GM21717 (cell line): ENCODE measurements around the gene CARHSP1.
A peak's percentile ranks its signal among the peaks of the same experiment; 100 is the strongest.
"Not testable (repeated sequence)": the region's sequence is repeated elsewhere in the genome, so short reads cannot be mapped to it uniquely, and the experiment has no call there.

Experiments used
- ATAC-seq: cut with Tn5 transposase; IDR thresholded peaks from one replicate; pipeline ENCODE4 v1.9.1; 2021; ENCODE audit warnings: mild to moderate bottlenecking, moderate library complexity; ENCODE audit not compliant: unreplicated experiment

Gene CARHSP1

GRCh38 chr16:8868416-8869211 is at the start of gene CARHSP1:
Gene CARHSP1, minus strand, starts transcription at chr16:8869006. Its CDS starts 9,678 bp downstream, at chr16:8859328.
- ATAC-seq = peak; percentile 65

GRCh38 chr16:8917336-8917735 is 48.5 kb upstream of the CARHSP1 start:
- ATAC-seq = not testable (repeated sequence)

- ATAC-seq = no peak
These were observed 47.9 kb upstream of the CARHSP1 start for GRCh38 chr16:8916541-8917225.

GRCh38 chr16:8915722-8916301 is 47.0 kb upstream of the CARHSP1 start:
- no peak for ATAC-seq

DNA sequence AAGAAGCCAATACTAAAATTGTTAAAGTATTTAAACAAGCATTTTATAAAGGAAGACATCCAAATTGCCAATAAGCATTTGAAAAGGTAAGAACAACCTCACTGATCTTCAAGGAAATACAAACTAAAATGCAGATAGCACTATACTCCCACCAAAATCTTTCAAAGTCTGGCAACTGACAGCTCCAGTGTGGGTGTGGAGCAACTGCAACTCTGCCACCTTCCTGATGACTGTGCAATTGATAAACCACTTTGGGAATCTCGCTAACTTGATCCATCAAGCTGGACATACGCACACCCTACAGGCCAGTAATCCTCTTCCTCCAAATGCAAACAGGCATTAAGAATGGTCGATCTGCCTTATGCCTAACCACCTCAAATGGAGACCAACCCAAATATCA is 45.3 kb upstream of the CARHSP1 start:
- no peak for ATAC-seq

DNA sequence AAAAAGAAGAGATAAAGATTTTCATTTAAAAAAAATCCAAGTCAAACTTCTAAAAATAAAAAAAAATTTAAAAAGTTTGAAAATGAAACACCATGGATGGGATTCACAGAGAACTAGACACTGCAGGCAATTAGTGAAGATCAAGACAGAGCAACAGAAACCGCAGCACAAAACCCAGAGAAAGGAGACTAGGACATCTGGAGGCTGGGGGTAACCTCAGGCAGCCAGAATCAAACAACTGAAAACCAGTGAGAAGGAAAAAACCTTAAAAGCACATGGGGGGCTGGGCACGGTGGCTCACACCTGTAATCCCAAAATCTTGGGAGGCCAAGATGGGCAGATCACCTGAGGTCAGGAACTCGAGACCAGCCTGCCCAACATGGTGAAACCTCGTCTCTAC is 44.0 kb upstream of the CARHSP1 start:
- ATAC-seq = no peak

GRCh38 chr16:8910811-8911210 is 42.0 kb upstream of the CARHSP1 start:
- ATAC-seq = no peak

DNA sequence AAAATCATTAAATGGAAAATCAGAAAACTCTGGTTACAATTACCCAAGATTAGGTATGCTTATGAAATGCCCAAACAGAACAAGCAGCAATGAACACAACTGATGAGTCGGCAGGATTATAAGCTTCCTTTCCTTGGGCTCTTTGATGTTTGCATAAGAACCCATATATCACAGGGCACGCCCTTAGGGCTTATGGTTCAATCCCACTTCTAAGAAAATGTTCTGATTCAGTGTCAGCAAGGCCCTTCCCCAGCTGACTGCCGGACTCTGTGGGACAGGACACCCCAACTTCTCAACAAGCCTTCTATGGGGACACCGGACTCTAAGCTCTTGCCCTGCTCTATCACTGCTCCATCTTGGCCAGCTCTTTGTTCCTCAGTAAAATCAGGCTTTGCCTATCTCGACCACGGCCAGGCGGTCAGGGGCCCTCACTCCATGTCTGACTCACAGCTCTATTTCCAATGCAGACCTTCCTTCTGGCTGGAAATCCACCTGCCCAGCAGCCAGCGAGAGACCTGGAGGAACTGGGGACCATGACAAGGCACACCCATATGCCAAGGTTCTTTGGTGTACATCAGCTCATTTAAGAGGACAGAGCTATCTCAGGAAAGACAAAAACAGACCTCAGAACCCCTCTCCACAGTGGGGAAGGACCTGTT is 40.1 kb upstream of the CARHSP1 start:
- ATAC-seq = no peak

DNA sequence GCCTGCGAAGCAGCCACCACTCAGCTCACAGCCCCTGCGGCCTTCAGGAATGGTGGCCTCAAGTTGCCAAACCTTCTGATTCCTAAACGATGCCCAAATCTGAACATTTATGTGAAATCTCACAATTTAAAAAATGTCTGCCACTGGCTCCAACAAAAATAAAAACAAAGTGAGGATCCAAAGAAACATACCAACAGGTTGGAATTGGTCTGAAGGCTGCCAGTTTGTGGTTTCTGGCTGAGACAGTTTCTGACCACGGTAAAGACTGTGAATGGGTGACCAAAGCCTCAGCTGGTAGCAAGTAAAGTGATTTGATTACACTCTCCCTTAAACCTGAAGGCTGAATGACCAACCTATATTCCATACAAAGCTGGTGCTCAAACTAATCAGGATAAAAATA is 38.3 kb upstream of the CARHSP1 start:
- ATAC-seq = no peak

DNA sequence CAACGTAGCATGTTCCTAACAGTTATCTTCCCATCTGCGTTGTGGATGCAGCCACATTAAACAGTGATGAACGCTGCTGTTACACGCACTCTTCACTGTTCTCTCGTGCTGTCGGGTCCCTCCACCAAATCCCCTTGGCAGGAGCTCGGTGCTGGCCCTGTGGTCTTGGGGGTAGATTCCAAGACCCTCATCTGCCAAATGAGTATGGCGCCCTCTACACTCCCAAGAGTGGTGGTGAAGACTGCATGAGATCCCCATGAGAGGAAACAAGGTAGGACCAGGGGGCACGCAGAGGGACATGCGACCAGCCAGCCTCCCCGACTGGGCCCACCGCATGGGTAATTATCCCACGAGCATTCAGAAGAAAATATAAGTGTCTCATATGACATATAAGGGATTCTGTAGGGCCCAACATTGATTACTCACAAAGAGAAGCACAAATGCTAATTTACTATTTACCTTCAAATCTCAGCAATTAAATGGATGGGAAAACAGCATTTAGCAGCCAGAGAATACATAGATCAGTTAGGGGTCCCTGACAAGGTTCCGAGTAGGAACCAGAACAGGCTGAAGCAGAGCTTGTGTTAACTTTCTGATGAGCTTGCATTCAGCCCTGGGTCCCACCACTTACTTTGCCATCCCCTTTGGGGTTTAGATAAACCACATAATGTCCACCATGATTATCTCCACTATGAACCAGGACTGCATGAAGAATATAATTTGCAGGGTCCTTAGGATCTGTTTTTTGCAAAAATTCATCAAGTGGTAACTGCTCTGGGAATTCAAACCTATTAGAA is 37.2 kb upstream of the CARHSP1 start:
- no peak for ATAC-seq

- no peak for ATAC-seq
These were observed 36.5 kb upstream of the CARHSP1 start for GRCh38 chr16:8905168-8905762.

- no peak for ATAC-seq
These were observed 35.2 kb upstream of the CARHSP1 start for GRCh38 chr16:8904018-8904430.

DNA sequence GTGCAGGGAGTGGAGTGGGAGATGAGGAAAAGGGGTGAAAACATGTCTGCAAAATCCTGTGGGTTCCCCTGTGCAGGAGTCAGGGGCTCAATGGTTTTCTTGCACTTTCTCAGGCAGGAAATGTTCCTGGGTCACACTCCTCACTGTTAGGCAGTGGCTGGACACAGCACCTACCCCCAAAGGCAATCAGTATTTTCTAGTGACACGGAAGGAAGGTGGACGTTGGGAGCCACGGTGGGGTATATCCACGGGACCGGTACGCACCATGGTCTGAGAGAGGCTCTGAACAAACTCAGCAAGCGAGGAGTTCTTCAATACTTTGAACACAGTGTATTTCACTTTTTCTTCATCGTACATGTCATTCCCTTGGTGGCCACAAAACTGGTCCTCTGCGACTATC is 34.2 kb upstream of the CARHSP1 start:
- no peak for ATAC-seq

GRCh38 chr16:8901320-8901861 is 32.6 kb upstream of the CARHSP1 start:
- ATAC-seq = no peak

DNA sequence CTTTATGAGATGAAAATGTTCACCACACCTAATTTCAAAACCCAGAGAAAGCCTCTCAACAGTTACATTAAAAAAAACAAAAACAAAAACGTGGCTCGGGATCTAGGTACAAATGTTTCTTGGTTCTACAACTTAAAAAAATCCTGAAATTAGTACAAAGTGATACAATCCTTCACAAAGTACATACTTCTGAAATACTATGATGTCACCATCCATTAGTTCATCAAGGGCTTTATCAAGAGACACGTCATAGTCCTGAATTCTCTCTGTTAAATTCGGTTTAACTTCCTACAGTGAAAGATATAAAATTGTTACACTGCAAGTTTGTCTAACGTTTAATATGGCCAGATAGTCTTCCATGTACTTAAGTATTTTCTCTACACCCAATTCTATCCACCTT is 31.5 kb upstream of the CARHSP1 start:
- no peak for ATAC-seq

DNA sequence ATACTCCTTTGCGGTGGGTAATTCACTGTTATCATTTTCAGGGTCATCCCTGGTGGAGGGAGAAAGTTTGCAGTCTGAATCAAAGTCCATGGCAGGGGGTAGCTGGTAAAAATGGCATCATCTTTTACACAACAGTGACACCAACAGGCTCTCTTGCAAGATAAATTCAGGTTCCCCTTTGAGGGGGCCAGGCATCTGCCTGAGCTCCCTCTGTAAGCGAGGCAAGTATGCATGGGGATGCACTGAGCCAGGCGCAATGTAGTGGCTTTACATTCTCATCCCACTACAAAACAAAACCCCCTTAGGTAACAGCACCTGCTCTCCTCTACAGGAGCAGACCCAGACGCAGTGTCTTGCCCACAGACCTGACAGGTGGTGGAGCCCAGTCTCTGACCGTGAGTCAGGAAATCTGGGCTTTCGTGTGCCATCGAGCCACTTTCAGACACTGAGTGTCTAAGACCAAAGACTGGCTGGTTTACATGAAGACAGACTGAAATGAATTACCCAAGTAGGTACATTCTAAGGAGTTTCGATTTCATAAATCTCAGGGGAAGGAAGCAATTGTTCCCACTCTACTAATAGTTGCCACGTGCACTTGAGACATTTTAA is 31.0 kb upstream of the CARHSP1 start:
- no peak for ATAC-seq

- no peak for ATAC-seq
These were observed 30.0 kb upstream of the CARHSP1 start for GRCh38 chr16:8898660-8899318.

DNA sequence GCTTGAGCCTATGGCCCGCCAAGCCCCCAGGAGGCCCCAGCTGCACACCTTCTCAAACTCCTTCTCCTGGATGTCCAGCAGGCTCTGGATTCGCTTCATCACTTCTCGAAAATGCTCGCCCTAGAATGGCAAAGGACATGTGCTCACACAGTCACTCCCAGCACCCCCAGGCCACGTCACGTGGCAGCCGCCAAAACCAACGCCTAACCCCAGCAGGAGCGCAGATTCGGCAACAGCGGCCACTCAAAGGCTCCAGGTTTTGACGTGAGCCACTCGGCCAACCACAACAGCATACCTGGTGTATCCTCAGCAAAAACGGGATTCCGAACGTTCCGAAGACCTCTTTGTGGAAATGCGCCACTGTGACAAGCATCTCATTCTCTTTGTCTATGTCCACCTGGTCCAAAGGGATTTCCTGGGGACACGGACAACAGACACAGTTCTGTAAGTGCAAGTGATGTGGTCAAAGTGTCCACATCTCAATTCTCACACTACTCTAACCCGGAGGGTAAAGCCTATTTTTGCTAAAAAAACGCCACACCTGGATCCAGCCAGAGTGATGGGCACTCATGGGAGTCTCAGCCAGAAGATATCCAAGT is 26.0 kb upstream of the CARHSP1 start:
- ATAC-seq = no peak
